GM13977 (cell line): Measurements from ENCODE around the gene MAP9.

Experiments used
- DNase-seq: peaks from one replicate; pipeline ENCODE4 v3.0.0; 2012; ENCODE audit warnings: low spot score
- in situ Hi-C: fragments of 300-500 bp; cut with MboI; formaldehyde crosslinking; loops from one replicate; pipeline ENCODE4 v1.12.0; 2022; ENCODE audit warnings: low sequenced_read_pairs, low pct_unique_long_range_greater_than_20kb, mixed read lengths, inconsistent platforms; ENCODE audit not compliant: unreplicated experiment
- TF ChIP-seq, protein P1 (sequence below): IDR thresholded peaks from 2 replicates; pipeline ENCODE4 v1.5.1; 2012; ENCODE audit warnings: mild to moderate bottlenecking, control low read depth; ENCODE audit not compliant: insufficient read depth; ENCODE audit errors: extremely low read depth, missing control alignments

MAP9 gene

DNA sequence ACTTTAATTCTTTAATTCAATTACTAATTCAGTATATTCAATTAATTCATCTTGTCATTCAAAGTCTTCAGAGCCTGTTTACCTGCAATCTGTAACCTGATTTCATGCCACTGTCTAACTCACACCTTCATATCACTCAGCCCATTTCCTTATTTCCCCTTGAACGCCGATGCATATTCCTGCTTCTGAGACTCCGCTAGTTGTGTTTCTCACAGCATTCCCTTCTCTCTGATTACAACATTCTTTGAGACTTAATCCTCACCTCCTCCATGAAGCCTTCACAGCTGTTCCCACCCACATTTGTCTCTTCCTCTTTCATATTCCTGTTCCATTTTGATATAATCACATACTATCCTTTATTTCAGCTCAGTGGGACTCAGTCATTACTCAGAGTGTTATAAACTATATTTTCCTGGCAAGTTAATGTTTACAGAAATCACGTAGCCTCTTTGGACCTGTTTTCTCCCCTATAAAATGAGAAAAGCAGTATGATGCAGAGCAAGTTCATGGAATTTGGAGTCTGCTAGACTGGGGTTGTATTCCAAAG, 69.0 kb downstream of the MAP9 start:
- no peak for DNase-seq
- TF ChIP-seq, protein P1, sequence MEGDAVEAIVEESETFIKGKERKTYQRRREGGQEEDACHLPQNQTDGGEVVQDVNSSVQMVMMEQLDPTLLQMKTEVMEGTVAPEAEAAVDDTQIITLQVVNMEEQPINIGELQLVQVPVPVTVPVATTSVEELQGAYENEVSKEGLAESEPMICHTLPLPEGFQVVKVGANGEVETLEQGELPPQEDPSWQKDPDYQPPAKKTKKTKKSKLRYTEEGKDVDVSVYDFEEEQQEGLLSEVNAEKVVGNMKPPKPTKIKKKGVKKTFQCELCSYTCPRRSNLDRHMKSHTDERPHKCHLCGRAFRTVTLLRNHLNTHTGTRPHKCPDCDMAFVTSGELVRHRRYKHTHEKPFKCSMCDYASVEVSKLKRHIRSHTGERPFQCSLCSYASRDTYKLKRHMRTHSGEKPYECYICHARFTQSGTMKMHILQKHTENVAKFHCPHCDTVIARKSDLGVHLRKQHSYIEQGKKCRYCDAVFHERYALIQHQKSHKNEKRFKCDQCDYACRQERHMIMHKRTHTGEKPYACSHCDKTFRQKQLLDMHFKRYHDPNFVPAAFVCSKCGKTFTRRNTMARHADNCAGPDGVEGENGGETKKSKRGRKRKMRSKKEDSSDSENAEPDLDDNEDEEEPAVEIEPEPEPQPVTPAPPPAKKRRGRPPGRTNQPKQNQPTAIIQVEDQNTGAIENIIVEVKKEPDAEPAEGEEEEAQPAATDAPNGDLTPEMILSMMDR: no peak
- in situ Hi-C loops: no loop called here

- TF ChIP-seq, protein P1: no peak
- DNase-seq: no peak
- in situ Hi-C loops: no loop called here
Observed at GRCh38 chr4:155305619-155306018, 71.1 kb downstream of the MAP9 start.

DNA sequence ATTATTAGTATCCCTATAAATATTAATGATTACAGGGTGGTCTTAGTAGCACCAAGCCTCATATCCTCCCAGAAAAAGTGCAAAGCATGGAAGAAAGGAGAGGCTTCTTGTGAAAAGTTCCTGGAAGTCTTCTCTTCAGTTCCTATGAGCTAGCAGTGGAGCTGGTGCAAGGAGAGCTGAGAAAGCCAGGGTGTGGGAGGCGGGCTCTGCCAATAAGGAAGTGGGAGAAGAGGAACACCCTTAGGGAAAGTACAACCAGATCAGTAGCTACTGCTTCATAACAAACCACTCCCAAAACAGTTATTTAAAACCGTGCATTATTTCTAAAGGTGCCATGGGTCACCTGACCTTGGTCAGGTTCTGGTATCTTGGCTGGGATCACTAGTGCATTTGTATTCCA, 72.4 kb downstream of the MAP9 start:
- in situ Hi-C loops: no loop called here
- TF ChIP-seq, protein P1: no peak
- DNase-seq: no peak

- TF ChIP-seq, protein P1: no peak
- in situ Hi-C loops: no loop called here
- no peak for DNase-seq
Observed at GRCh38 chr4:155299103-155299502, 77.7 kb downstream of the MAP9 start.
